Caco-2 (cell line): Measurements from ENCODE around the gene KCNE3. TPM values are rescaled to one million over a fixed set of nuclear protein-coding genes. Genes with fewer than 3 reads are reported as not detected.

Experiments used
- BruUV-seq: library from RNA; stranded (reverse); fragments of 400-500 nt; replicated peaks from 2 replicates; lab custom pipeline; 2021; lab: Mats Ljungman, UMichigan
- CTCF ChIA-PET: fragments of 300-600 bp; sonication (Branson Sonifier 250); formaldehyde crosslinking; loops from one replicate; lab custom pipeline; 2022; ENCODE audit warnings: antibody characterized with exemption; lab: Charles Lee
- POLR2A ChIA-PET: fragments of 300-600 bp; sonication (Branson Sonifier 250); formaldehyde crosslinking; loops from one replicate; lab custom pipeline; 2022; ENCODE audit warnings: antibody characterized with exemption; lab: Charles Lee
- DNase-seq, 2 experiments: peaks; one replicate each; pipeline versions ENCODE4 v3.0.0 to v3.0.0-alpha.2; 2020 to 2022
- H3K27me3 ChIP-seq: replicated peaks from 2 replicates; pipeline ENCODE4 v1.6.0; 2011; ENCODE audit warnings: low read length; ENCODE audit not compliant: control insufficient read depth, insufficient read depth
- H3K36me3 ChIP-seq: 2 replicates; pipeline ENCODE4 v1.5.1; 2011; ENCODE audit warnings: low read length; ENCODE audit not compliant: control insufficient read depth, insufficient read depth
- H3K4me1 ChIP-seq: fragments of 250-450 bp; sonication (Bioruptor Pico); 2 replicates; pipeline ENCODE4 v1.5.1; 2020; ENCODE audit warnings: mild to moderate bottlenecking
- H3K4me3 ChIP-seq: 2 replicates; pipeline ENCODE4 v1.5.1; 2011; ENCODE audit warnings: low read depth, mild to moderate bottlenecking, control low read depth, low read length
- H3K9me3 ChIP-seq: fragments of 250-450 bp; sonication (Bioruptor Pico); 2 replicates; pipeline ENCODE4 v1.5.1; 2020; ENCODE audit warnings: mild to moderate bottlenecking, moderate library complexity
- H3K27ac Mint-ChIP-seq: one replicate; pipeline ENCODE4 v1.8.0; 2022; ENCODE audit warnings: mixed read lengths; ENCODE audit not compliant: unreplicated experiment
- H3K27me3 Mint-ChIP-seq: one replicate; pipeline ENCODE4 v1.8.0; 2022; ENCODE audit warnings: mixed read lengths; ENCODE audit not compliant: insufficient read depth, unreplicated experiment
- H3K36me3 Mint-ChIP-seq: one replicate; pipeline ENCODE4 v1.8.0; 2022; ENCODE audit warnings: mild to moderate bottlenecking, mixed read lengths; ENCODE audit not compliant: insufficient read depth, unreplicated experiment
- H3K4me1 Mint-ChIP-seq: one replicate; pipeline ENCODE4 v1.8.0; 2022; ENCODE audit warnings: low read depth, mixed read lengths; ENCODE audit not compliant: unreplicated experiment
- H3K4me3 Mint-ChIP-seq: one replicate; pipeline ENCODE4 v1.8.0; 2022; ENCODE audit warnings: mild to moderate bottlenecking, moderate library complexity, mixed read lengths; ENCODE audit not compliant: unreplicated experiment
- H3K9me3 Mint-ChIP-seq: one replicate; pipeline ENCODE4 v1.8.0; 2022; ENCODE audit warnings: mixed read lengths; ENCODE audit not compliant: unreplicated experiment
- CTCF ChIP-seq, 2 experiments: fragments of 200-600 bp in 1 of 2; IDR thresholded peaks; 1 replicate in 1 of 2; 2 replicates in 1 of 2; pipeline versions ENCODE4 v1.5.1 to v1.8.0; 2011 to 2022; ENCODE audit warnings: antibody characterized with exemption in 1 of 2, control low read depth in 1 of 2, inconsistent platforms in 1 of 2, low read depth in 1 of 2, low read length in 1 of 2, mild to moderate bottlenecking in 1 of 2, moderate library complexity in 1 of 2; ENCODE audit not compliant: insufficient read depth in 1 of 2, severe bottlenecking in 1 of 2, unreplicated experiment in 1 of 2
- intact Hi-C: fragments of 100-400 bp; cut with micrococcal nuclease; formaldehyde crosslinking; loops from one replicate; pipeline ENCODE4 v1.10.0; 2022; ENCODE audit not compliant: unreplicated experiment
- total RNA-seq: library from RNA; stranded (reverse); gene quantifications from 2 replicates; pipeline ENCODE4 v1.2.3, GENCODE V29; 2022

KCNE3 gene
- total RNA-seq, 1 experiment from 2014 or later, result 58.2 TPM

GRCh38 chr11:74485868-74486267 is 18.5 kb upstream of the KCNE3 start:
- Histone ChIP-seq H3K4me3 (no peak overlapping the region), H3K9me3 (no peaks in the 10 kb centered on the region), H3K36me3 (no peaks in the 10 kb centered on the region), H3K27me3 (no peaks in the 10 kb centered on the region), H3K4me1 (no peaks in the 10 kb centered on the region)
- BruUV-seq, result no TSS peak
- no peak overlapping the region for H3K27ac Mint-ChIP-seq
- CTCF ChIA-PET, result interaction anchor here (1.5 kb wide), 1 partner anchor 85 kb away, joined by 4 read pairs; no protein-coding TSS in a partner anchor
- no peaks in the 10 kb centered on the region for H3K27me3 Mint-ChIP-seq
- H3K4me1 Mint-ChIP-seq, result peaks cover 5% of the 10 kb centered on the region
- POLR2A ChIA-PET, result interaction anchor here (1.0 kb wide), 1 partner anchor 262 kb away, joined by 3 read pairs; no protein-coding TSS in a partner anchor
- intact Hi-C loops, result no loop called here
- no peak overlapping the region for H3K4me3 Mint-ChIP-seq
- TF ChIP-seq CTCF (IDR thresholded peaks at IDR 0.05; ENCODE audit: insufficient read depth in 1 of 2, low read depth in 1 of 2, low read length in 1 of 2, severe bottlenecking in 1 of 2, unreplicated experiment in 1 of 2), result no peak
- no peaks in the 10 kb centered on the region for H3K36me3 Mint-ChIP-seq
- DNase-seq, result no peak
- H3K9me3 Mint-ChIP-seq, result no peaks in the 10 kb centered on the region

DNA sequence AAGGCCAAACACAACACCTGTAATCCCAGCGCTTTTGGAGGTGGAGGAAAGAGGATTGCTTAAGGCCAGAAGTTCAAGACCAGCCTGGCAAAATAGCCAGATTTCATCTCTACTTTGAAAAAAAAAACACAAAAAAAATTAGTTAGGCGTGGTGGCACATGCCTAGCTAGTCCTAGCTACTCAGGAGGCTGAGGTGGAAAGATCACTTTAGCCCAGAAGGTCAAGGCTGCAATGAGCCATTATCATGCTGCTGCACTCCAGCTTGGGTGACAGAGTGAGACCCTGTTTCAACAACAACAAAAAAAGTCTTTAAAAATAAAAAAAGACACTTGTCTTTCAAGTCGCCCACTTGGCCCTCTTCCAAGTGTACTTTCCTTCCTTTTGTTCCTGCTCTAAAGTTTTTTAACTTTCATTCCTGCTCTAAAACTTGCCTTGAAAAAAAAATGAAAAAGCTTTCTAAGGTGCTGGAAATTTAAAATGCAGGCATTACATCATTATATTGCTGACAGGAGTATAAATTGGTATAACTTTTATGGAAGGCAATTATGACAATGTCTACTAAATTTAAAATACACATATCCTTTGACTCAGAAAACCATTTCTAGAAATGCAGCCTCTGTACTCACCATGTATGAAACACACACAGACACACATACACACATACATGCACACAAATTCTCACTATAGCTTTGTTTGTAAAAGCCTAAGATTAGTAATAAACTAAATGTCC is 13.5 kb upstream of the KCNE3 start:
- Histone ChIP-seq H3K36me3 (no peaks in the 10 kb centered on the region), H3K27me3 (no peaks in the 10 kb centered on the region), H3K9me3 (no peaks in the 10 kb centered on the region), H3K4me3 (no peak overlapping the region), H3K4me1 (no peaks in the 10 kb centered on the region)
- TF ChIP-seq CTCF (IDR thresholded peaks at IDR 0.05; ENCODE audit: insufficient read depth in 1 of 2, low read depth in 1 of 2, low read length in 1 of 2, severe bottlenecking in 1 of 2, unreplicated experiment in 1 of 2), result no peak
- no peaks in the 10 kb centered on the region for H3K9me3 Mint-ChIP-seq
- no peak for DNase-seq
- H3K4me1 Mint-ChIP-seq, result peaks cover 5% of the 10 kb centered on the region
- ChIA-PET POLR2A (no interaction called here), CTCF (interaction anchor here (0.5 to 0.9 kb wide), 2 partner anchors 27 to 34 kb away, joined by 3 to 4 read pairs; no protein-coding TSS in a partner anchor)
- H3K27me3 Mint-ChIP-seq, result no peaks in the 10 kb centered on the region
- BruUV-seq, result no TSS peak
- no peaks in the 10 kb centered on the region for H3K36me3 Mint-ChIP-seq
- intact Hi-C loops, result no loop called here
- H3K27ac Mint-ChIP-seq, result no peak overlapping the region
- H3K4me3 Mint-ChIP-seq, result no peak overlapping the region

DNA sequence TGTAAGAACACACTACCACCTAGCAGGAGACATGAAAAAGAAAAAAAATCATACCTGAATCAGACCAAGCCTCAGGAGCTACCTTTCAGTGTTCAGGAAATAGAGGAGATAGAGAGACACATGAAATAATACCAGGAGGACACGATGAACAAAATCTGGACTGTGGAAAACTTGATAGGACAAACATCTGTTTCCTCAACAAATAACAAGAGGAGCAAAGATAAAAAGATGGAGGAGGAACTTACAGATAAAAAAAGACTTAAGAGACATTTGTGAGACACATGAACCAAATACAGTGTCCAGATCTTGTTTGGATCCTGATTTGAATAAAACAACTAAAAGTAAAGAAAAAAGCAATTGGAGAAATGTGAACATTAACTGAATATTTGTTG is 12.4 kb upstream of the KCNE3 start:
- Histone ChIP-seq H3K9me3 (no peaks in the 10 kb centered on the region), H3K36me3 (no peaks in the 10 kb centered on the region), H3K4me1 (no peaks in the 10 kb centered on the region), H3K27me3 (no peaks in the 10 kb centered on the region), H3K4me3 (no peak overlapping the region)
- H3K9me3 Mint-ChIP-seq, result no peaks in the 10 kb centered on the region
- no peaks in the 10 kb centered on the region for H3K4me1 Mint-ChIP-seq
- no TSS peak for BruUV-seq
- ChIA-PET CTCF (interaction anchor here (0.6 to 0.9 kb wide), 2 partner anchors 26 to 83 kb away, joined by 3 to 4 read pairs; no protein-coding TSS in a partner anchor), POLR2A (no interaction called here)
- TF ChIP-seq CTCF (IDR thresholded peaks at IDR 0.05; ENCODE audit: insufficient read depth in 1 of 2, low read depth in 1 of 2, low read length in 1 of 2, severe bottlenecking in 1 of 2, unreplicated experiment in 1 of 2), result no peak
- no peaks in the 10 kb centered on the region for H3K36me3 Mint-ChIP-seq
- H3K27ac Mint-ChIP-seq, result no peak overlapping the region
- intact Hi-C loops, result loop anchor here (2.0 kb wide), 1 partner anchor 15 kb away; no protein-coding TSS in a partner anchor
- no peak overlapping the region for H3K4me3 Mint-ChIP-seq
- no peaks in the 10 kb centered on the region for H3K27me3 Mint-ChIP-seq
- DNase-seq, result no peak
